GM18861 (cell line): Measurements from ENCODE around the gene TMEM74B.

ENCODE experiments used
- ATAC-seq: cut with Tn5 transposase; IDR thresholded peaks from one replicate; pipeline ENCODE4 v1.9.1; 2021; ENCODE audit not compliant: unreplicated experiment

The TMEM74B gene

DNA sequence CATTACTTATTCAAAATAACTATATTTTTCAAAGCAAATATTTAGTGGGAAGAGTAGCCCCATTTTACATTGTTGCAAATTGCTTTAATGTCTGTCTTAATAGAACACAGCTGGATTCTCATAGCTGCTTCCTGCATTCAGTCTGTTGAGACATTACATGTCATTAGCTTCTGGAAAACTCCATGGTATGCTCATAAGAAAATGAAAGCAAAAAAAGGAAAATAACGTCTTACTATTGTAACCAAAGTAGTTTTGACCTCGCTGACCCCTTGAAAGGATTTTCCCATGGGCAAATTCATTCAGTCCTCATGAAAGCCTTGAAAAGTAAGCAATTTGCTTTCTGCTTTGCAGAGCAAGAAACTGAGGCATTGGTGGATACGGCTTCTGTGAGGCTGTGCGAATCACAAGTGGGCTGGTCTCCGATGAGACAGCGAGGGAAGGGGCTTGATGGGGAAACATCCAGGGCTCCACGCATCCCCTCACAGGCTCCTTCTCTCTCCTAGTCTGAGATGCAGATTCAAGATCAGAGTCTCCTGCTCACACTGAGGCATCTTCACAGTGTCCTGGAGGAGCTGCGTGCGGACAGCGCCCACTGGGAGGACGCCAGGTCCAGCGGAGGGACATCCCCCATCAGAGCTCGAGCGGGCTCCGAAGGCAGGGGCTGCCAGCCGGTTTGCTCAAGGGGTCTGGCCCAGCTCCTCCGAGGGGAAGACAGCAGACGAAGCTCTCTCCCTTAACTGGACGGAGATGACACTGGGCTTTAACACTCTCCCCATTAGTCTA lies 21.8 kb upstream of the TMEM74B start:
- ATAC-seq, result no peak

- no peak for ATAC-seq
Observed at GRCh38 chr20:1205802-1206201, 21.0 kb upstream of the TMEM74B start.

- ATAC-seq, result no peak
Observed at GRCh38 chr20:1204576-1204975, 19.8 kb upstream of the TMEM74B start.

GRCh38 chr20:1204113-1204512 lies 19.3 kb upstream of the TMEM74B start:
- ATAC-seq, result no peak

DNA sequence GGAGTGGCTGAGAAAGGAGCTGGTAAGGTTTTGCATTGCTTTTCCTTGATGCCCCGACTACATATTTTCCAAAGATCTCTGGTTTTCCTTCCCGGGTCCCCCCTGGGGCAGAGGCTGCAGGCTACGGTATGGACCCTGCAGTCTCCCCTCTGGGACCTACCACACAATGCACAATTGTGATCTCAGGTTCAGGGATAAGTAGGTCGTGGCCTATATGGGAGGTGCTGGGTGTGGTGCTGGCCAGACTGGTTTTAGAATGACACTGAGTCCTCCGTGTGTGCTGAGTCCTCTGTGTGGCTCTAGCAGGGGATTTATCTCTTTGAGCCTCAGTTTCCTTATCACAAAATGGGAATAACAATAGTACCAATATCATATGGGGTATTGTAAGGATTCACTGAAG lies 18.8 kb upstream of the TMEM74B start:
- no peak for ATAC-seq

DNA sequence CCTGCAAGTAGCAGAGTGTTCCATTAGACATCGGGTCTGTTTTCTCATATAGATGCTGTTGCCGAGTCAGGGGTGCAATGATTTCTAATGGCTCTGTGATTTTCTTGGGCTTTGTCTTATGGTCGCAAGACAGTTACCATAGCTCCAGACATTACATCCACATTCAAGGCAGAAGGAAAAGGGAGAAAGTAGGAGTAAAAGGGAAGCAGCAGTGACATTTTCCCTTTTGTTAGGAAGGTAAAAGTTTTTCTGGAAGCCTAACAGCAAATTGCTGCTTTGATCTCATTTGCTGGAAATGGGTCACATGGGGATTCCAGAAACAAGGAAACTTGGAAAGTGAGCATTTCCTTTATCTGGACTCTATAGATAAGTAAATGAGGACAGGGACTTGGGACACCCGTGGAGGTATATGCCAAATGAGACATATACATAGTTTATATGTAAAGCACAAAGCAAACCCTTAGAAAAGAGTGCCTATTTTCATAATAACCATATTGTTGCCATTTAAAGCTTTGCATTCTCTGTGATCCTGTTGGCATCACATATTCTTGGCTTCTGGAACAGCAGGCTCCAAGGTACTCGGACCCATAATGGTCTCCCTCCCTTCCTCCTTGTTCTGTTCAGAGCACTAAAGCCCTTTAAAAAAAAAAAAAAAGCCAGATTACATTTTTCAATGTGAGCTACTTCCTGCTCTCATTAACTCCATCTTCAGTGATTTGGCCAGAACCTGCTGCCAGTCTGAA lies 18.2 kb upstream of the TMEM74B start, which contains the start of gene C20orf202:
Gene C20orf202 (plus strand): TSS at position 693 of the 743 bp plus-strand sequence. CDS start 132 bp downstream, outside the sequence.
- no peak for ATAC-seq

- ATAC-seq, result no peak
Observed at GRCh38 chr20:1199964-1200363, 15.2 kb upstream of the TMEM74B start.

DNA sequence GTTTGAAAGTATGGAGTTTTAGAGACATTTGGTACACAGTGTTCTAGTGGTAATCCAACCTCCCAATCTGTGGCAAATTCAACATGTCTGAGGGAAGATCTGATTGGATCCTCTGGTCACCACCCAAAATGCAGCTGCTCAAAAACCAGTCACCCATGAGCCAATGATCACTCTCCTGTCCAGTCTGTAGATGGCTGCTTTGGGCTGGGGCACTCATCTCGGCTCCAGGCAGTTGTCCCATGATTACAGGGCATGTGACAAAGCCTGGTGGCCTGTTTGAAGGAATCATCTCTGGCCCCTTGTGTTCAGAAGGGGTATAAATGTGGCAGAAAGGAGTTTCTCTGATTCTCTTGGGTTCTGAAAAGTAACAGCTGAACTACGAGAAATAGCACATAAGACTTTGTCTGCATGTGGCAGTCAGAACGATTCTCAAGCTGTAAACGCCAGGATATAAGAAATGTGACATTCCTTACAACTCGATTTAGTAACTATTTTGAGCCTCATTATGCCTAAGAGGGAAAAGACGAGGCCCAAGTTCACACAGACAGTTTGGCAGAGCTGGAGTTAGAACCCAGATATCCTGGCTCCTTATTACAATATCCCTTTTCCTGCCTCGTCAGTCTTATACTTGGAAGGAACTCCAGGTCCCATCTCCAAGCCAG lies 14.6 kb upstream of the TMEM74B start:
- no peak for ATAC-seq

- no peak for ATAC-seq
Observed at GRCh38 chr20:1198751-1199150, 14.0 kb upstream of the TMEM74B start.

- ATAC-seq, result no peak
Observed at GRCh38 chr20:1197801-1198200, 13.0 kb upstream of the TMEM74B start.

- no peak for ATAC-seq
Observed at GRCh38 chr20:1196634-1197033, 11.9 kb upstream of the TMEM74B start.

GRCh38 chr20:1195226-1195625 lies 10.4 kb upstream of the TMEM74B start:
- no peak for ATAC-seq

DNA sequence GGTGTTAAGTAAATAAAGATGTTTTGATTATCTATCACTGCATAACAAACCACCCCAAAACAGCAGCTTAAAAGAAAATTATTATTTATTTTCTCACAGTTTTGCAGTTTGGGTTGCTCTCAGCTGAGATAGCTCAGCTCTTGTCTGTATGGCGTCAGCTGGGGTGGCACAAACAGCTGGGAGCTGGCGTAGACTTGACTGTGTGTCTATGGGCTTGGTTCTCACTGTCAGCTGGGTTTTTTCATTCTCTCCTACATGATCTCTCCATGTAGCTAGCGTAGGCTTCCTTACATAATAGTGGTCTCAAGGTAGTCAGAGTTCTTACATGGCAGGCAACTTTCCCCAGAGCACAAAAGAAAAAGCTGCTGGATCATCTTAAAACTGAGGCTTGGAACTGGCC lies 6.5 kb upstream of the TMEM74B start:
- no peak for ATAC-seq

- ATAC-seq, result no peak
Observed at GRCh38 chr20:1190847-1191246, 6.1 kb upstream of the TMEM74B start.

DNA sequence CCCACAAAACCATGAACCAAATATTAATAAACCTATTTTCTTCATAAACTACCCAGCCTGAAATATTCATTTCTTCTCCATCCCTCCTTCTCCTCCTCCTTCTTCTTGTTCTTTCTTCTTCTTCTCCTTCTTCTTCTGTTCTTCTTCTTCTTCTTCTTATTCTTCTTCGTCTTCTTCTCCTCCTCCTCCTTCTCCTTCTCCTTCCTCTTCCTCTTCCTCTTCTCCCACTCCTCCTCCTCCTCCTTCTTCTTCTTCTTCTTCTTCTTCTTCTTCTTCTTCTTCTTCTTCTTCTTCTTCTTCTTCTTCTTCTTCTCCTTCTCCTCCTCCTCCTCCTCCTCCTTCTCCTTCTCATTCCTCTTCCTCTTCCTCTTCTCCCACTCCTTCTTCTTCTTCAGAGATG lies 5.0 kb upstream of the TMEM74B start:
- no peak for ATAC-seq

GRCh38 chr20:1188347-1188746 lies 3.6 kb upstream of the TMEM74B start:
- ATAC-seq, result no peak

GRCh38 chr20:1187605-1188171 lies 2.9 kb upstream of the TMEM74B start:
- ATAC-seq, result no peak

GRCh38 chr20:1186367-1186991 lies 1.7 kb upstream of the TMEM74B start:
- no peak for ATAC-seq

- no peak for ATAC-seq
Observed at GRCh38 chr20:1185790-1186334, 1.1 kb upstream of the TMEM74B start.

GRCh38 chr20:1185316-1185741 lies 548 bp upstream of the TMEM74B start:
- ATAC-seq, result no peak

DNA sequence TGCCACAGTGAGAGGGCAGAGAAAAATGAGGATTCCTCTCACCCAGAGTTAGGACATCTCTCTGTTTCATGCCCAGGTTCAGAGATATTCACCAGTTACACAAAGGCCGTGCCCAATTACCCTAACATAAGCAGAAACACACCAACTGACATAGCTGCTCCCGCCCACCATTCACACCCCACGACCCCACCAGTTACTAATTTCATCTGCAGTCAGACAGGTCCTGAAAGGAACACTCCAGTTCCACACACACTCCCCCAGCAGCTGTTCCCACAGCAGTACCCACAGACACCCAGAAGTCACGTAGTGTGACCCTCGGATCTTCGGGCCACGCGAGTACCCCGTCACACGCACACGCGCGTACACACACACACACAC lies 532 bp downstream of the TMEM74B start:
- no peak for ATAC-seq
